ENCODE data around the gene TBC1D1. TPM values are rescaled to one million over a fixed set of nuclear protein-coding genes. Genes with fewer than 3 reads are reported as not detected.

TBC1D1 gene
- total and polyA plus RNA-seq, 12 donors = 85.4 to 153 (median 106) TPM

GRCh38 chr4:38146383-38146782, 255.5 kb downstream of the TBC1D1 start:
- H3K9me3 ChIP-seq = no peaks in the 10 kb centered on the region
- WGBS, 2 donors = 84 to 92% methylated on average over 2 of the region's 2 CpGs
- H3K4me1 ChIP-seq = peaks cover 0 to 38% (median 11%) of the 10 kb centered on the region in 9 donors
- no peaks in the 10 kb centered on the region for H3K27me3 ChIP-seq
- intact Hi-C loops (cut with DNase I) = no loop called here
- H3K27ac ChIP-seq = peak overlapping the region in 1 of 10 donors; percentile 44
- H3K4me3 ChIP-seq = no peak overlapping the region
- no peak for ATAC-seq
- no peak for DNase-seq
- TF ChIP-seq CTCF (IDR thresholded peaks at IDR 0.05) = no peak
- peaks cover 0 to 4% (median 0%) of the 10 kb centered on the region in 9 donors for H3K36me3 ChIP-seq

- ATAC-seq (no peak), DNase-seq (no peak)
- no peak for TF ChIP-seq CTCF (IDR thresholded peaks at IDR 0.05)
- intact Hi-C loops (cut with DNase I) = no loop called here
- Histone ChIP-seq H3K9me3 (no peaks in the 10 kb centered on the region), H3K27ac (peak overlapping the region in 1 of 10 donors; percentile 51), H3K4me3 (no peak overlapping the region), H3K27me3 (no peaks in the 10 kb centered on the region), H3K36me3 (no peaks in the 10 kb centered on the region), H3K4me1 (peaks cover 4 to 50% (median 18%) of the 10 kb centered on the region in 9 donors)
Observed at GRCh38 chr4:38149472-38149996, 258.6 kb downstream of the TBC1D1 start.

GRCh38 chr4:38149997-38150671, 259.2 kb downstream of the TBC1D1 start:
- DNase-seq (no peak), ATAC-seq (peak in 2 of 8 donors; percentile 40 to 46)
- no peak for TF ChIP-seq CTCF (IDR thresholded peaks at IDR 0.05)
- H3K4me3 ChIP-seq = no peak overlapping the region
- intact Hi-C loops (cut with DNase I) = no loop called here
- no peaks in the 10 kb centered on the region for H3K36me3 ChIP-seq
- WGBS, 2 donors = 70 to 74% methylated on average over 8 of the region's 8 CpGs
- no peaks in the 10 kb centered on the region for H3K27me3 ChIP-seq
- no peaks in the 10 kb centered on the region for H3K9me3 ChIP-seq
- H3K27ac ChIP-seq = peak overlapping the region in 1 of 10 donors; percentile 51
- H3K4me1 ChIP-seq = peaks cover 7 to 52% (median 20%) of the 10 kb centered on the region in 9 donors

- H3K27me3 ChIP-seq = no peaks in the 10 kb centered on the region
- no peak for DNase-seq
- ATAC-seq = no peak
- H3K9me3 ChIP-seq = no peaks in the 10 kb centered on the region
- 75 to 82% methylated on average over 5 of the region's 5 CpGs for WGBS, 2 donors
- peak overlapping the region in 1 of 10 donors; percentile 51 for H3K27ac ChIP-seq
- no peak for TF ChIP-seq CTCF (IDR thresholded peaks at IDR 0.05)
- peaks cover 7 to 52% (median 22%) of the 10 kb centered on the region in 9 donors for H3K4me1 ChIP-seq
- H3K4me3 ChIP-seq = no peak overlapping the region
- H3K36me3 ChIP-seq = no peaks in the 10 kb centered on the region
- intact Hi-C loops (cut with DNase I) = no loop called here
Observed at GRCh38 chr4:38150766-38151165, 259.9 kb downstream of the TBC1D1 start.
